HEK293 (cell line): ENCODE results near the gene CPNE5.

Experiments used
- CTCF ChIA-PET: fragments of 350-600 bp; formaldehyde crosslinking; extraction: SDS; loops from one replicate; lab custom pipeline; 2021; ENCODE audit warnings: antibody characterized with exemption; lab: Yijun Ruan, JAX
- POLR2A ChIA-PET: fragments of 300-600 bp; formaldehyde crosslinking; extraction: SDS; loops from one replicate; lab custom pipeline; 2020; ENCODE audit warnings: antibody characterized with exemption, inconsistent platforms; lab: Yijun Ruan, JAX
- H3K27ac ChIP-seq: fragments of 200-500 bp; sonication (Bioruptor generic); 2 replicates; pipeline ENCODE4 v1.5.1; 2014; ENCODE audit warnings: low read depth, low read length, control low read depth, inconsistent platforms; ENCODE audit errors: extremely low read depth
- H3K36me3 ChIP-seq, 2 experiments: fragments of 200-500 bp in 1 of 2; sonication (Bioruptor generic) in 1 of 2; 1 replicate in 1 of 2; 2 replicates in 1 of 2; pipeline ENCODE4 v1.5.1; 2014 to 2017; ENCODE audit warnings: inconsistent platforms in 2 of 2, low read length in 2 of 2; ENCODE audit not compliant: control insufficient read depth in 2 of 2, insufficient read depth in 1 of 2
- H3K4me1 ChIP-seq: fragments of 200-500 bp; sonication (Bioruptor generic); 2 replicates; pipeline ENCODE4 v1.5.1; 2014; ENCODE audit warnings: mild to moderate bottlenecking, low read length, inconsistent platforms; ENCODE audit not compliant: control insufficient read depth, insufficient read depth
- H3K4me3 ChIP-seq: 2 replicates; pipeline ENCODE4 v1.5.1; 2011; ENCODE audit warnings: low read depth, mild to moderate bottlenecking, control low read depth, low read length, moderate library complexity
- H3K9me3 ChIP-seq: fragments of 200-500 bp; sonication (Bioruptor generic); 2 replicates; pipeline ENCODE4 v1.5.1; 2014; ENCODE audit warnings: low read depth, low read length, inconsistent platforms; ENCODE audit not compliant: control insufficient read depth, insufficient read depth
- ELK4 ChIP-seq: IDR thresholded peaks from 2 replicates; pipeline ENCODE4 v1.6.1; 2011; ENCODE audit warnings: mild to moderate bottlenecking, low read depth, low read length, borderline replicate concordance
- FEZF1 ChIP-seq: fragments of 450-650 bp; formaldehyde crosslinking; IDR thresholded peaks from 2 replicates; pipeline ENCODE4 v1.5.1; 2016; ENCODE audit warnings: missing biosample characterization, missing genetic modification characterization
- GLIS2 ChIP-seq: fragments of 450-650 bp; formaldehyde crosslinking; IDR thresholded peaks from 2 replicates; pipeline ENCODE4 v1.5.1; 2016; ENCODE audit warnings: missing biosample characterization, missing genetic modification characterization
- HOXC10 ChIP-seq: sonication (generic); formaldehyde crosslinking; IDR thresholded peaks from 2 replicates; pipeline ENCODE4 v1.8.1; 2023; ENCODE audit warnings: mild to moderate bottlenecking, missing genetic modification reagents
- OSR2 ChIP-seq: fragments of 450-650 bp; formaldehyde crosslinking; IDR thresholded peaks from 2 replicates; pipeline ENCODE4 v1.5.1; 2016; ENCODE audit warnings: missing biosample characterization, missing genetic modification characterization
- RBAK ChIP-seq: fragments of 450-650 bp; formaldehyde crosslinking; IDR thresholded peaks from 2 replicates; pipeline ENCODE4 v1.5.1; 2016; ENCODE audit warnings: missing biosample characterization, missing genetic modification characterization
- ZBTB20 ChIP-seq: fragments of 450-650 bp; formaldehyde crosslinking; IDR thresholded peaks from 2 replicates; pipeline ENCODE4 v1.5.1; 2016; ENCODE audit warnings: missing biosample characterization, missing genetic modification characterization
- ZBTB44 ChIP-seq: fragments of 450-650 bp; IDR thresholded peaks from 2 replicates; pipeline ENCODE4 v1.5.1; 2018; ENCODE audit warnings: missing biosample characterization, mild to moderate bottlenecking, missing genetic modification characterization
- ZBTB7A ChIP-seq: fragments of 450-650 bp; formaldehyde crosslinking; IDR thresholded peaks from 2 replicates; pipeline ENCODE4 v1.5.1; 2016; ENCODE audit warnings: low read depth, missing biosample characterization, missing genetic modification characterization
- ZFP3 ChIP-seq: fragments of 450-650 bp; formaldehyde crosslinking; IDR thresholded peaks from 2 replicates; pipeline ENCODE4 v1.5.1; 2016; ENCODE audit warnings: low read depth, missing biosample characterization, missing genetic modification characterization
- ZFP37 ChIP-seq: fragments of 450-650 bp; formaldehyde crosslinking; IDR thresholded peaks from 2 replicates; pipeline ENCODE4 v1.5.1; 2016; ENCODE audit warnings: missing biosample characterization, missing genetic modification characterization
- ZNF114 ChIP-seq: fragments of 450-650 bp; formaldehyde crosslinking; IDR thresholded peaks from 2 replicates; pipeline ENCODE4 v1.5.0; 2017; ENCODE audit warnings: missing biosample characterization, missing genetic modification characterization
- ZNF169 ChIP-seq: fragments of 450-650 bp; formaldehyde crosslinking; IDR thresholded peaks from 2 replicates; pipeline ENCODE4 v1.5.1; 2016; ENCODE audit warnings: missing biosample characterization, missing genetic modification characterization
- ZNF184 ChIP-seq: fragments of 450-650 bp; IDR thresholded peaks from 2 replicates; pipeline ENCODE4 v1.5.1; 2018; ENCODE audit warnings: missing biosample characterization, mild to moderate bottlenecking, missing genetic modification characterization
- ZNF248 ChIP-seq: fragments of 450-650 bp; formaldehyde crosslinking; IDR thresholded peaks from 2 replicates; pipeline ENCODE4 v1.5.1; 2017; ENCODE audit warnings: missing biosample characterization, missing genetic modification characterization
- ZNF449 ChIP-seq: fragments of 450-650 bp; formaldehyde crosslinking; IDR thresholded peaks from 2 replicates; pipeline ENCODE4 v1.5.1; 2017; ENCODE audit warnings: missing biosample characterization, mild to moderate bottlenecking, missing genetic modification characterization, moderate library complexity
- ZNF473 ChIP-seq: fragments of 450-650 bp; formaldehyde crosslinking; IDR thresholded peaks from 2 replicates; pipeline ENCODE4 v1.5.1; 2017; ENCODE audit warnings: missing biosample characterization, missing genetic modification characterization
- ZNF48 ChIP-seq: fragments of 450-650 bp; formaldehyde crosslinking; IDR thresholded peaks from 2 replicates; pipeline ENCODE4 v1.5.1; 2016; ENCODE audit warnings: missing biosample characterization, missing genetic modification characterization
- ZNF600 ChIP-seq: fragments of 450-650 bp; formaldehyde crosslinking; IDR thresholded peaks from 2 replicates; pipeline ENCODE4 v1.5.1; 2016; ENCODE audit warnings: missing biosample characterization, missing genetic modification characterization
- ZNF76 ChIP-seq: fragments of 450-650 bp; formaldehyde crosslinking; IDR thresholded peaks from 2 replicates; pipeline ENCODE4; 2016; ENCODE audit warnings: low read depth, missing biosample characterization, missing genetic modification characterization, borderline replicate concordance
- ZNF792 ChIP-seq: fragments of 450-650 bp; formaldehyde crosslinking; IDR thresholded peaks from 2 replicates; pipeline ENCODE4 v1.5.1; 2016; ENCODE audit warnings: missing biosample characterization, missing genetic modification characterization
- ZSCAN30 ChIP-seq: fragments of 450-650 bp; IDR thresholded peaks from 2 replicates; pipeline ENCODE4 v1.5.1; 2018; ENCODE audit warnings: missing biosample characterization, mild to moderate bottlenecking, missing genetic modification characterization, moderate library complexity

Gene CPNE5

GRCh38 chr6:36703982-36704381 is 135.3 kb downstream of the CPNE5 start (continued):
- TF ChIP-seq ZBTB44 (tag by site-specific recombination), result no peak
- no peak for TF ChIP-seq ZNF792 (tag by site-specific recombination)
- no peak for TF ChIP-seq OSR2 (tag by site-specific recombination)
- TF ChIP-seq GLIS2 (tag by site-specific recombination), result no peak

GRCh38 chr6:36703081-36703606 is 136.1 kb downstream of the CPNE5 start:
- no peaks in the 10 kb centered on the region for H3K4me1 ChIP-seq
- H3K9me3 ChIP-seq, result no peaks in the 10 kb centered on the region
- no peak overlapping the region for H3K4me3 ChIP-seq
- no peak overlapping the region for H3K27ac ChIP-seq
- no peak for TF ChIP-seq ZBTB20
- POLR2A ChIA-PET, result no interaction called here
- CTCF ChIA-PET, result interaction anchor here (0.8 to 1.3 kb wide), 4 partner anchors 22 to 88 kb away, joined by 3 to 7 read pairs (median 4); no protein-coding TSS in a partner anchor
- H3K36me3 ChIP-seq, result no peaks in the 10 kb centered on the region

GRCh38 chr6:36702656-36703055 is 136.6 kb downstream of the CPNE5 start:
- Histone ChIP-seq H3K36me3 (no peaks in the 10 kb centered on the region), H3K4me3 (no peak overlapping the region), H3K27ac (no peak overlapping the region), H3K9me3 (no peaks in the 10 kb centered on the region), H3K4me1 (no peaks in the 10 kb centered on the region)
- TF ChIP-seq ZNF600 (tag by site-specific recombination) (peak; percentile 16; the same call in 1 of the 2 replicates), FEZF1 (no peak)
- CTCF ChIA-PET, result interaction anchor here (0.6 to 1.3 kb wide), 6 partner anchors 58 to 105 kb away, joined by 3 to 7 read pairs (median 3); no protein-coding TSS in a partner anchor
- POLR2A ChIA-PET, result no interaction called here

GRCh38 chr6:36701401-36701991 is 137.7 kb downstream of the CPNE5 start:
- POLR2A ChIA-PET, result no interaction called here
- CTCF ChIA-PET, result interaction anchor here (0.7 to 1.0 kb wide), 4 partner anchors 55 to 83 kb away, joined by 3 to 4 read pairs (median 3); no protein-coding TSS in a partner anchor
- Histone ChIP-seq H3K36me3 (no peaks in the 10 kb centered on the region), H3K4me3 (no peak overlapping the region)
- no peak for TF ChIP-seq ZFP37
- peak; percentile 78 for TF ChIP-seq ZNF449 (tag by site-specific recombination)
- TF ChIP-seq, all 188 proteins: peak for 1
- H3K9me3 ChIP-seq, result no peaks in the 10 kb centered on the region
- no peaks in the 10 kb centered on the region for H3K4me1 ChIP-seq
- no peak overlapping the region for H3K27ac ChIP-seq

- H3K36me3 ChIP-seq, result no peaks in the 10 kb centered on the region
- no peak overlapping the region for H3K4me3 ChIP-seq
- CTCF ChIA-PET, result interaction anchor here (0.8 to 1.0 kb wide), 2 partner anchors 60 to 82 kb away, joined by 3 to 4 read pairs; no protein-coding TSS in a partner anchor
- H3K4me1 ChIP-seq, result no peaks in the 10 kb centered on the region
- no peak overlapping the region for H3K27ac ChIP-seq
- POLR2A ChIA-PET, result no interaction called here
- no peaks in the 10 kb centered on the region for H3K9me3 ChIP-seq
- TF ChIP-seq ZNF248 (tag by site-specific recombination), result no peak
- no peak for TF ChIP-seq ZNF114 (tag by site-specific recombination)
- no peak for TF ChIP-seq ZNF169
- no peak for TF ChIP-seq ZNF473 (tag by site-specific recombination)
- TF ChIP-seq ZNF184 (tag by site-specific recombination), result no peak
- TF ChIP-seq ZFP3, result no peak
- TF ChIP-seq ZSCAN30, result no peak
- TF ChIP-seq RBAK (tag by site-specific recombination), result no peak
- no peak for TF ChIP-seq ZBTB7A (tag by site-specific recombination)
- no peak for TF ChIP-seq HOXC10 (CRISPR knock-in tag)
- TF ChIP-seq ZNF76, result no peak
- no peak for TF ChIP-seq ZNF48 (tag by site-specific recombination)
- no peak for TF ChIP-seq ELK4
Measured at GRCh38 chr6:36700831-36701230, 138.4 kb downstream of the CPNE5 start.
